Activated CD4-positive, CD25-positive, alpha-beta regulatory T cell (primary cell): ENCODE data around the gene TFDP2.
"Not testable (repeated sequence)": the region's sequence is repeated elsewhere in the genome, so short reads cannot be mapped to it uniquely, and the experiment has no call there.

Experiments used
- DNase-seq, 4 experiments: peaks; one replicate each; lab custom pipeline; 2025; lab: John Stamatoyannopoulos, UW

The TFDP2 gene

GRCh38 chr3:141921316-141921715, 228.0 kb downstream of the TFDP2 start:
- DNase-seq, result no peak

GRCh38 chr3:141920701-141921100, 228.6 kb downstream of the TFDP2 start:
- DNase-seq, result no peak

GRCh38 chr3:141915766-141916165, 233.6 kb downstream of the TFDP2 start:
- no peak for DNase-seq

- DNase-seq, result no peak
Measured at GRCh38 chr3:141915016-141915415, 234.3 kb downstream of the TFDP2 start.

GRCh38 chr3:141914311-141914710, 235.0 kb downstream of the TFDP2 start:
- DNase-seq, result no peak

- DNase-seq, result peak in 2 of 4 experiments; percentile 9 to 10
Measured at GRCh38 chr3:141913150-141913811, 236.1 kb downstream of the TFDP2 start.

GRCh38 chr3:141909986-141910385, 239.4 kb downstream of the TFDP2 start:
- DNase-seq, result not testable (repeated sequence)

- DNase-seq, result no peak
Measured at GRCh38 chr3:141909408-141909807, 239.9 kb downstream of the TFDP2 start.

GRCh38 chr3:141905129-141905528, 244.2 kb downstream of the TFDP2 start:
- DNase-seq, result no peak

GRCh38 chr3:141904203-141904602, 245.1 kb downstream of the TFDP2 start:
- DNase-seq, result no peak

- no peak for DNase-seq
Measured at GRCh38 chr3:141901914-141902313, 247.4 kb downstream of the TFDP2 start.

GRCh38 chr3:141900343-141900742, 249.0 kb downstream of the TFDP2 start:
- DNase-seq, result no peak

- no peak for DNase-seq
Measured at GRCh38 chr3:141898908-141899307, 250.4 kb downstream of the TFDP2 start.

- no peak for DNase-seq
Measured at GRCh38 chr3:141895731-141896130, 253.6 kb downstream of the TFDP2 start.

GRCh38 chr3:141894524-141895176, 254.7 kb downstream of the TFDP2 start:
- DNase-seq, result no peak
